ENCODE data around the gene PPP1R3G. TPM values are rescaled to one million over a fixed set of nuclear protein-coding genes. Genes with fewer than 3 reads are reported as not detected.

PPP1R3G gene
- total RNA-seq, 2 donors from 2014 or later, result 1.5 to 1.7 TPM

DNA sequence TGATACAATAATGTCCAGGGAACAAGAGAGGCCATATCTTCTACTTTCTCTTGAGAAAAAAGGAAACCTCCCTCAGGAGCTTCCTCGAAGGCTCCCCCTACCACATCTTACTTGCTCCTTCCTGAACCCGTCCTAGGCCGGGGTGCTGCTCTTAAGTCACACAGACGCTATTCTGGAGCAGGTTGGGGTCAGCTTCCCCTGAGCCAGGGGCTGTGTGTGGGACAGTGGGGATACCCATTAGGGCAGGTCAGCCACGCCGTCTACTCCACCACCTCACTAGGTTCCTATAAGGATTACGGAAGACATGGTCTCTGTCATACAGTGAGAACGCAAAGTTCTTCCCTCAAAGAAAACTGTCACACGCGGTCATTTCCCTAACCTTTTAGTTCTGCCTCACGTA, 8.2 kb upstream of the PPP1R3G start:
- no peak overlapping the region for H3K4me3 ChIP-seq
- H3K27me3 ChIP-seq (replicated peaks; ENCODE audit: insufficient read depth), result no peaks in the 10 kb centered on the region
- 92% methylated on average over 11 of the region's 11 CpGs for WGBS
- H3K4me1 ChIP-seq (replicated peaks), result no peaks in the 10 kb centered on the region
- intact Hi-C loops (cut with DNase I), result no loop called here
- DNase-seq (ENCODE audit: low spot score), result no peak
- TF ChIP-seq, protein P1, sequence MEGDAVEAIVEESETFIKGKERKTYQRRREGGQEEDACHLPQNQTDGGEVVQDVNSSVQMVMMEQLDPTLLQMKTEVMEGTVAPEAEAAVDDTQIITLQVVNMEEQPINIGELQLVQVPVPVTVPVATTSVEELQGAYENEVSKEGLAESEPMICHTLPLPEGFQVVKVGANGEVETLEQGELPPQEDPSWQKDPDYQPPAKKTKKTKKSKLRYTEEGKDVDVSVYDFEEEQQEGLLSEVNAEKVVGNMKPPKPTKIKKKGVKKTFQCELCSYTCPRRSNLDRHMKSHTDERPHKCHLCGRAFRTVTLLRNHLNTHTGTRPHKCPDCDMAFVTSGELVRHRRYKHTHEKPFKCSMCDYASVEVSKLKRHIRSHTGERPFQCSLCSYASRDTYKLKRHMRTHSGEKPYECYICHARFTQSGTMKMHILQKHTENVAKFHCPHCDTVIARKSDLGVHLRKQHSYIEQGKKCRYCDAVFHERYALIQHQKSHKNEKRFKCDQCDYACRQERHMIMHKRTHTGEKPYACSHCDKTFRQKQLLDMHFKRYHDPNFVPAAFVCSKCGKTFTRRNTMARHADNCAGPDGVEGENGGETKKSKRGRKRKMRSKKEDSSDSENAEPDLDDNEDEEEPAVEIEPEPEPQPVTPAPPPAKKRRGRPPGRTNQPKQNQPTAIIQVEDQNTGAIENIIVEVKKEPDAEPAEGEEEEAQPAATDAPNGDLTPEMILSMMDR (IDR thresholded peaks at IDR 0.05), result no peak
- TF ChIP-seq POLR2A (IDR thresholded peaks at IDR 0.05) (no peak), POLR2AphosphoS5 (IDR thresholded peaks at IDR 0.05) (no peak)
- H3K36me3 ChIP-seq, result no peaks in the 10 kb centered on the region
- H3K27ac ChIP-seq, result no peak overlapping the region
- no peaks in the 10 kb centered on the region for H3K9me3 ChIP-seq

DNA sequence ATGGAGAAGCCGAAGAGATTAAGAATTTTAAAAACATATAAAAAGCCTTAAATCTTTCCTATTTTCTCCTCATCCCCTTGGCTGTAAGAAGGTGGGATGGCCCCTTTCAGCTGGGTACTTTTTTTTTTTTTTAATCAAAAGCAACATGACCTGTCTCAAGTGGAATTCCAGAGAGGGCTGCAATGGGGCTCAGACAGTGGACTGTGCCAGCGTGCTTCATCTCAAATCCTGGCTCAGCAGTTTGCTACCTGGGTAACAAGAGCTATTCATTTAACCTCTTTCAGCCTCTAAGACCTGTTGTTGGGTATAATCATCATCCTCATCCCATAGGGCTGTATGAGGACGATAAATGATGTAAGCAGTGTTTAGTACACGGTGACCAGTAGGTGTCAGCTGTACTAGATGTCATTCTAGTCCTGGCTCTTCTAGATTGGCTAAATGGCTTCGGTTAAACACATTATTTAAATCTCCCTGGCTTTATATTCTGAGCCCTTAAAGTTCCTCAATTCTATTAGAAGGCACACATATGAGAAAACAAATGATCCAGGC, 6.9 kb upstream of the PPP1R3G start:
- Histone ChIP-seq H3K9me3 (no peaks in the 10 kb centered on the region), H3K4me3 (no peak overlapping the region), H3K36me3 (no peaks in the 10 kb centered on the region), H3K4me1 (replicated peaks) (no peaks in the 10 kb centered on the region), H3K27ac (no peak overlapping the region), H3K27me3 (replicated peaks; ENCODE audit: insufficient read depth) (no peaks in the 10 kb centered on the region)
- intact Hi-C loops (cut with DNase I), result no loop called here
- DNase-seq (ENCODE audit: low spot score), result no peak
- no peak for TF ChIP-seq POLR2A (IDR thresholded peaks at IDR 0.05)
- TF ChIP-seq, protein P1 (IDR thresholded peaks at IDR 0.05), result no peak
- TF ChIP-seq POLR2AphosphoS5 (IDR thresholded peaks at IDR 0.05), result no peak
- 68% methylated on average over 5 of the region's 5 CpGs for WGBS

DNA sequence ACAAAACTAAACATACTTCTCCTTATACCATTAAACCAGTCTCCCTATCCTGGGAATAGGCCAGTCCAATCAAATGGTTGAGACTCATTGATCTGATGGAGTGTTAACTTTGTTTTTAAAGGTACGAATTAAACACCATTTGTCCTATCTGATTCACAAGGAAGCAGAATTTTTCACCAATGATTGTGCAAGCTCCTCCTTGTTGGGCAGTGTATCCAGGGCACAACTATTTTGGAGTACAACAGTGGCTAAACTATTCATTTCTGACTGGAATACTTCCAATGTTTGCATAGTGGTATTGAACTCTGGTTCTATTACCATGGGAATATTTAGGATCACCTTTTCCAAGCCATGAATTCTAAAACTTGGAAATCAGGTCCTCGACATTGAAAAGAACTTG, 5.4 kb upstream of the PPP1R3G start:
- H3K36me3 ChIP-seq, result no peaks in the 10 kb centered on the region
- H3K4me1 ChIP-seq (replicated peaks), result no peaks in the 10 kb centered on the region
- H3K4me3 ChIP-seq, result no peak overlapping the region
- no peaks in the 10 kb centered on the region for H3K27me3 ChIP-seq (replicated peaks; ENCODE audit: insufficient read depth)
- no peak overlapping the region for H3K27ac ChIP-seq
- intact Hi-C loops (cut with DNase I), result no loop called here
- no peaks in the 10 kb centered on the region for H3K9me3 ChIP-seq
- no peak for TF ChIP-seq POLR2AphosphoS5 (IDR thresholded peaks at IDR 0.05)
- TF ChIP-seq POLR2A (IDR thresholded peaks at IDR 0.05), result no peak
- TF ChIP-seq, protein P1 (IDR thresholded peaks at IDR 0.05), result no peak
- no peak for DNase-seq (ENCODE audit: low spot score)
- WGBS, result 96% methylated on average over 2 of the region's 2 CpGs

DNA sequence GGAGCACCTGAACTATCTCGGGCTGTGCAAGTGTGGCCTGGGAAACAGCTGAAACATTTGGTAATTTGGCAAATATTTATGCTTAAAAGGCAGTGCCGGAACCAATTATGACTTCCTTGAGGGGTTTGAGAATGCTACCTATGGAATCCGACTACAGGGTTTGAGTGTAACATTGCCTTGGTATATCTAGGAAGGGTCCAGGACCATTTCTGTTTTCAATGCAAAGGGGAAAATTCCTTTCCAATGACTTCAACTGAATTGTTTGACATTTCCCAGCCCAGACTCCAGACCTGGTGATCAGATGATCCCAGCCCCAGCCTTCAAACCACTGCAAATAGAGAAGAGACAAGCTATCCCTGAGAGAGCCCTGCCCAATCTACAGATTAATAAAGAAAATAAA, 4.6 kb upstream of the PPP1R3G start:
- no peak for DNase-seq (ENCODE audit: low spot score)
- H3K36me3 ChIP-seq, result no peaks in the 10 kb centered on the region
- 59% methylated on average over 3 of the region's 3 CpGs for WGBS
- H3K9me3 ChIP-seq, result no peaks in the 10 kb centered on the region
- H3K4me3 ChIP-seq, result no peak overlapping the region
- intact Hi-C loops (cut with DNase I), result no loop called here
- H3K27me3 ChIP-seq (replicated peaks; ENCODE audit: insufficient read depth), result no peaks in the 10 kb centered on the region
- no peak overlapping the region for H3K27ac ChIP-seq
- no peak for TF ChIP-seq POLR2A (IDR thresholded peaks at IDR 0.05)
- no peak for TF ChIP-seq POLR2AphosphoS5 (IDR thresholded peaks at IDR 0.05)
- TF ChIP-seq, protein P1 (IDR thresholded peaks at IDR 0.05), result no peak
- no peaks in the 10 kb centered on the region for H3K4me1 ChIP-seq (replicated peaks)

DNA sequence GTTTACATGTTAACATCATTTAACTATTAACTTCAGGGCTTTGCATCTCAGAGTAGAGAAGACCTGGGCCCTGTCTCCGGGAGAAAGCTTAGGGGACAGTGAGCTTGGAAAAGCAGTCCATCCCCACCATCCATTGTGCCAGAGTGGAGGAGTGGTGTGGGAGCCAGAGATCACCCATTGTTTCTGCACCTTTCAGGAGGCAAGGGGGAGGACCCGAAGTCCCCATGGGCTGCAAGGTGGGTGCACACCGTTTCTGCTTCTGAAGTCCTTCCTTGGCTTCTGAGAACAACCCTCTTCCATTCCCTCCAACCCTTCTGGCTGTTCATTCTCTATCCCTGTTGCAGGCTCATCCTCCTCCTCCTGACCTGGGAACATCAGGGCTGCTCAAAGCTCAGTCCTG, 4.0 kb upstream of the PPP1R3G start:
- Histone ChIP-seq H3K9me3 (no peaks in the 10 kb centered on the region), H3K4me3 (no peak overlapping the region), H3K27ac (no peak overlapping the region), H3K27me3 (replicated peaks; ENCODE audit: insufficient read depth) (no peaks in the 10 kb centered on the region), H3K4me1 (replicated peaks) (no peaks in the 10 kb centered on the region), H3K36me3 (no peaks in the 10 kb centered on the region)
- 96% methylated on average over 3 of the region's 3 CpGs for WGBS
- intact Hi-C loops (cut with DNase I), result no loop called here
- no peak for TF ChIP-seq POLR2AphosphoS5 (IDR thresholded peaks at IDR 0.05)
- TF ChIP-seq, protein P1 (IDR thresholded peaks at IDR 0.05), result no peak
- TF ChIP-seq POLR2A (IDR thresholded peaks at IDR 0.05), result no peak
- no peak for DNase-seq (ENCODE audit: low spot score)
